ENCODE data around the gene SLC17A6. TPM values are rescaled to one million over a fixed set of nuclear protein-coding genes. Genes with fewer than 3 reads are reported as not detected.

The SLC17A6 gene
- total RNA-seq, 4 donors from 2014 or later: not detected

DNA sequence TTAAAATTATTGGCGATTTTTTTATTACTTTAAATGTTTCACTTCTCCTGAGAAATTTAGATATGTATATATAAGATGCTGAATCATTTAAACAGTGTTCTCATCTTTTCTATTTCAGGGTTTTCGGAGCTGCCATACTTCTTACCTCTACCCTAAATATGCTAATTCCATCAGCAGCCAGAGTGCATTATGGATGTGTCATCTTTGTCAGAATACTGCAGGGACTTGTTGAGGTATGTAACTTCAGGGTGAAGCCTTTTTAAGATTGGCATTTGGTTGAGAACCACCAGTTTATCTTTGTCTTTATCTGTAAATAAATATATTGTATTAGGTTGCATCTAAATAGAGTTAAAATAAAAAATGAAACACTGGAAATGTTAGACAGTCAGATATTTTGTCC, 21.1 kb downstream of the SLC17A6 start:
- no peak for DNase-seq (ENCODE audit: low spot score in 2 of 2)
- TF ChIP-seq, protein P1, sequence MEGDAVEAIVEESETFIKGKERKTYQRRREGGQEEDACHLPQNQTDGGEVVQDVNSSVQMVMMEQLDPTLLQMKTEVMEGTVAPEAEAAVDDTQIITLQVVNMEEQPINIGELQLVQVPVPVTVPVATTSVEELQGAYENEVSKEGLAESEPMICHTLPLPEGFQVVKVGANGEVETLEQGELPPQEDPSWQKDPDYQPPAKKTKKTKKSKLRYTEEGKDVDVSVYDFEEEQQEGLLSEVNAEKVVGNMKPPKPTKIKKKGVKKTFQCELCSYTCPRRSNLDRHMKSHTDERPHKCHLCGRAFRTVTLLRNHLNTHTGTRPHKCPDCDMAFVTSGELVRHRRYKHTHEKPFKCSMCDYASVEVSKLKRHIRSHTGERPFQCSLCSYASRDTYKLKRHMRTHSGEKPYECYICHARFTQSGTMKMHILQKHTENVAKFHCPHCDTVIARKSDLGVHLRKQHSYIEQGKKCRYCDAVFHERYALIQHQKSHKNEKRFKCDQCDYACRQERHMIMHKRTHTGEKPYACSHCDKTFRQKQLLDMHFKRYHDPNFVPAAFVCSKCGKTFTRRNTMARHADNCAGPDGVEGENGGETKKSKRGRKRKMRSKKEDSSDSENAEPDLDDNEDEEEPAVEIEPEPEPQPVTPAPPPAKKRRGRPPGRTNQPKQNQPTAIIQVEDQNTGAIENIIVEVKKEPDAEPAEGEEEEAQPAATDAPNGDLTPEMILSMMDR (IDR thresholded peaks at IDR 0.05): no peak
- no peak for TF ChIP-seq POLR2A (IDR thresholded peaks at IDR 0.05)
- WGBS, 2 donors: 76 to 77% methylated on average over 2 of the region's 2 CpGs
- no peak overlapping the region for H3K4me3 ChIP-seq (ENCODE audit: low read depth, poor library complexity, severe bottlenecking)
- intact Hi-C loops (cut with DNase I; ENCODE audit: low total_unique reads): loop anchor here (10.0 kb wide), 1 partner anchor 1524 kb away; no protein-coding TSS in a partner anchor

DNA sequence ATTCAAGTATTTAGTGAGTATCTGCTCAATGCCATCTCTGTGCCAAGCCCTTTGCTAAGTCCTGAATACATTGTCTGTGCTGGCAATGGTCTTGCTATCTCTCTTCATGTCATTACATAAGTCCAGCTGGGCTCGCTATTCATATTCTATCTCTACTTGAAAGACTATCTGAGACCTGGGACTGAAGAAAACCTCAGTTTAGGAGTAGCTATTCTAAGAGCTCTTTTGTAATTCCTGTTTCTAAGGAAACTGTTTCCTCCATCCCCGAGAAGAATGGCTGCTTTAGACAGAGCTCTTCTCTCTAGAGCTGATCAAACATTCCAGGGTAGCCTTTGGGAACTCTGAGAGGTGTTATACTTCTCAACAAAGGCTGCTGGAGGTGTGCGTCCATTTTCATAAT, 33.0 kb downstream of the SLC17A6 start:
- intact Hi-C loops (cut with DNase I; ENCODE audit: low total_unique reads): no loop called here
- DNase-seq (ENCODE audit: low spot score in 2 of 2): no peak
- TF ChIP-seq POLR2A (IDR thresholded peaks at IDR 0.05): no peak
- TF ChIP-seq, protein P1 (IDR thresholded peaks at IDR 0.05): no peak
- H3K4me3 ChIP-seq (ENCODE audit: low read depth, poor library complexity, severe bottlenecking): no peak overlapping the region
- 40 to 54% methylated on average over 3 of the region's 3 CpGs for WGBS, 2 donors

DNA sequence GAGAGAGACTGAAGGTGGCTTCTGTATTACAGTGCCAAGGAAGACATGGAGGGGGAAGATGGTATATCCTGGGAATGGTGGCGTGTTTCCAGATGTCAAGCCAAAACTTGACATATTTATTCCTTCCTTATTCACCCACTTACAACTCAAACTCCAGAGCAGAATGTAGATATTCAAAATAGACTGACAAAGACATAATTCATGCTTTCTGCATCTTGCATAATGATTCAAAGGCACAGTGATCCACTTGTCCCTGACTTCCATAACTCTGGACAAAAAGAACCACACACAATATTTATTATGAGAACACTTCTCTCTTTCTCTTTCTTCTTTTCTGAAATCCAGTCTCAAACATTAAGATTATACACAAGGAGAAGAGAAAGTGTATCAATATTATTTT, 48.9 kb downstream of the SLC17A6 start:
- no peak for TF ChIP-seq POLR2A (IDR thresholded peaks at IDR 0.05)
- TF ChIP-seq, protein P1 (IDR thresholded peaks at IDR 0.05): no peak
- no peak for DNase-seq (ENCODE audit: low spot score in 2 of 2)
- intact Hi-C loops (cut with DNase I; ENCODE audit: low total_unique reads): no loop called here
- WGBS, 2 donors: 32 to 38% methylated on average over 1 of the region's 1 CpG
- no peak overlapping the region for H3K4me3 ChIP-seq (ENCODE audit: low read depth, poor library complexity, severe bottlenecking)

DNA sequence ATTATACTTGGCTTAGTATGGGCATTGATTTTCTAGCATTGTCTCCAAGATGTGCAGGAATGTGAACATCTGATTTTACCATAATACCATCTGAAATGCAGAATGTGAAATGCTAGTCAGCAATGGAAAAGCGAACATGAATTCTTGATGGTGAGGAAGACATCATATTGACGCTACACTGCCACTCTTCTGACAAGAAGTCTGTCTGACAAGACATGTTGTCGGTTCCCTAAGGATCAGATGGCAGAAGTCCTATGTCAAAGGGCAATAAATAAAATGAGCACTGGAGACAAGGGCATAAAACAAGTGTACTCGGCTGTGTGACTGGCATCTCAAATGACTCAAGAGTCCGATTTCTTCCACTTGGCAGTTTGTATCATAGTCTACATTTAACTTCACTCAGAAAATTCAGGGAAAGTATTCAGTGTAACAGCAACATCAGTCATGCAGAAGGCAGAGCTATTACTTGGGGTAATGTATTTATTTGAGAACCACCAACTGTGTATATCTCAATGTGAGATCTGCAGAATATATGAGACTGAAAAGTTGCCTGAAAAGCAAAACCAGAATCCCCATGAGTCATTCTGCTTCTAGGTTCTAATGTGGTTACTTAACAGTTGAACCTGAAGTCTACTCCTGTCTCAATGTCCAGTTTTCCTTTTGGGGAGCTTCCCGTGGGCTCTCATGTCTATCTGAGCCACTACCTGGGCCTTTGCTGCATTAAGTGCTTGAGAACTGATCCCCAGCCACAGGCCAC, 51.5 kb downstream of the SLC17A6 start:
- 85 to 89% methylated on average over 6 of the region's 6 CpGs for WGBS, 2 donors
- TF ChIP-seq, protein P1 (IDR thresholded peaks at IDR 0.05): no peak
- no peak for TF ChIP-seq POLR2A (IDR thresholded peaks at IDR 0.05)
- intact Hi-C loops (cut with DNase I; ENCODE audit: low total_unique reads): no loop called here
- no peak for DNase-seq (ENCODE audit: low spot score in 2 of 2)
- no peak overlapping the region for H3K4me3 ChIP-seq (ENCODE audit: low read depth, poor library complexity, severe bottlenecking)

DNA sequence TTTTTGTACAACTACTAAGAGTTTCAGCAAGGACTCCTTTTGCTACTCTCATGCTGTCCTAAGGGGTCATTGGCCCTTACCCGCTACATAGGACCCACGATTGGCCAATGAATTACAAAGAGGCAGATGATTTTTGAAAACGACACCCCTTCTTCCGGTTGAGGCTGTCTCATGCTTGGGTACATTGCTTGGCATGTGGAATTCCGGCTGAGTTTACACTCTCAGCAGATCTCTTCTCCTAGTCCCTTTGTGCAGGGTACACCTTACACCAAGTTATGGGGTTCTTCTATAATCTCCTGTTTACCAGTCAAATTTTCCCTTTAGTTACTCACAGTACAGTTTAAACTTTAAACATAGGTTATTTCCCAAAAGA, 52.1 kb downstream of the SLC17A6 start:
- TF ChIP-seq, protein P1 (IDR thresholded peaks at IDR 0.05): no peak
- no peak for TF ChIP-seq POLR2A (IDR thresholded peaks at IDR 0.05)

DNA sequence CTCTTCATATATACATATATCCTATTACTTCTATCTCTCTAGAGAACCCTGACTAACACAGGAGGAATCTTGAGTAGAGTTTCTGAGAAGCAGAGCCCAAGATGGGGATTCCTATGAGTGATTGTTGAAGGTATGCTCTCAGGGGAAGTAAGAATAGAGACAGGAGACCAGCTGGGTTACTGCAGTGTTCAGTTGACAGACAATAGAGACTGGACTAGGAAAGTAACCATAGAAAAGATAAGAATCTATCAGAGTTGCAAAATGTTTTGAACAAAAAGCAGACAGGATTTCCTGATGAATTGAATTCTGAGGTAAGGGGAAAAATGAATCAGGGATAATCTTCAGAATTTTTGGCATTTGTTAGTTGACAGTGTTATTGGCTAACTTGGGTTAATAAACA, 54.4 kb downstream of the SLC17A6 start:
- intact Hi-C loops (cut with DNase I; ENCODE audit: low total_unique reads): no loop called here
- H3K4me3 ChIP-seq (ENCODE audit: low read depth, poor library complexity, severe bottlenecking): no peak overlapping the region
- no peak for DNase-seq (ENCODE audit: low spot score in 2 of 2)
- TF ChIP-seq, protein P1 (IDR thresholded peaks at IDR 0.05): no peak
- TF ChIP-seq POLR2A (IDR thresholded peaks at IDR 0.05): no peak

More for the DNA sequence above, 52.1 kb downstream of the SLC17A6 start:
- no peak overlapping the region for H3K4me3 ChIP-seq (ENCODE audit: low read depth, poor library complexity, severe bottlenecking)
- intact Hi-C loops (cut with DNase I; ENCODE audit: low total_unique reads): no loop called here
- 71 to 74% methylated on average over 5 of the region's 5 CpGs for WGBS, 2 donors
- no peak for DNase-seq (ENCODE audit: low spot score in 2 of 2)
